ENCODE data around the gene RASSF3.
"Not testable (repeated sequence)": the region's sequence is repeated elsewhere in the genome, so short reads cannot be mapped to it uniquely, and the experiment has no call there.

Gene RASSF3

DNA sequence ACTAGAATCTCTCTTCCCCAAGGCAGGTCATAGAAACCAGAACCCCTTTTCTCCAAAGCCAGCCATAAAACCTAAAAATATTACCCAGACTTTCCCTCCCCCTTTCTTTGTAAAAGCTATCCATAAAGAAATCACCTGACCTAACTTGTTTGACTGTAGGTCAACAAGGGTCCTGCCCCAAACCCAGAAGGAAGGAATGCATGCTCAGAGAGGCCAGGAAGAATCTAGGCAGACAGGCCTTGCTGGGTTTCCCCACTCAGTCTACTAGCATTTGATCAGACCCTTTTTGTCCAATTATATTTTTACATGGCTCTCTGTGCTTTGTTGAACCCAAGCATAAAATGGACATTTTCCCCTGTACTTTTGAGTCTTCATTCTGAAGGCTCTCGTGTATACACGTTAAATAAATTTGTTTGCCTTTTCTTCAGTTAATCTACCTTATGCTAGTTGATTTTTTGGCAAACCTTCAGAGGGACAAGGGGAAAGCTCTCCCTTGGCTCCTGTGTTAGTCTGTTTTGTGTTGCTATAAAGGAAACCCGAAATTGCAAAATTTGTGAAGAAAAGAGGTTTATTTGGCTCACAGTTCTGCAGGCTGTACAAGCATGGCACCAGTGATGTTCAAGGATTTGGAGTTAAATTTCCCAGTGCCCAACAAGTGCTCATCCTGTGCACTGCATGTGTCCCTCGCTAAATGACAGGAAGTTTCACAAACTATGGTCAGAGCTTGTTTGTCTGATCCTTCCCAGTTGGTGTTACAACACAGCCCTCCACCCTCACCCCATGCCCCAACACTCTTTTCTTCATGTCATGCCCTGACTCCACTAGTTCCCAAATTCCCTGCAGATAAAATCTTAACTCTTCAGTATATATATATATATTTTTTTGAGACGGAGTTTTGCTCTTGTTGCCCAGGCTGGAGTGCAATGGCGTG is 14.2 kb upstream of the RASSF3 start:
- DNase-seq (ENCODE audit: low spot score), result no peak
- FAIRE-seq, result no peak

DNA sequence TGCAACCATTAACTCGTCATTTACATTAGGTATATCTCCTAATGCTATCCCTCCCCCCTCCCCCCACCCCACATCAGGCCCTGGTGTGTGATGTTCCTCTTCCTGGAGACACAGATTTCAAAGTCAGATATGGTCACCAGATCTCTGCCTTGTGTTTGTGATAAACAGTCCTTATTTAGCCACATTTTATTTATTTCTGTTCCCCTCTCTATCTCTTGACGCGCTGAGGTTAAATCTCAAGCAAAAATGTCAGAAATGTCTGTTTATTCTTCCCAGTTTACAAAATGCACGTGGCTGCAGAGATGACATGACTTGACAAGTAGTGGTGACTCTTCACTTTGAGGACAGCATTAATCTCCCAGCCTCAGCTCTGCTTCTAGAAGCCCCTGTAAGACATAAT is 11.5 kb upstream of the RASSF3 start:
- no peak for FAIRE-seq
- no peak for DNase-seq (ENCODE audit: low spot score)

DNA sequence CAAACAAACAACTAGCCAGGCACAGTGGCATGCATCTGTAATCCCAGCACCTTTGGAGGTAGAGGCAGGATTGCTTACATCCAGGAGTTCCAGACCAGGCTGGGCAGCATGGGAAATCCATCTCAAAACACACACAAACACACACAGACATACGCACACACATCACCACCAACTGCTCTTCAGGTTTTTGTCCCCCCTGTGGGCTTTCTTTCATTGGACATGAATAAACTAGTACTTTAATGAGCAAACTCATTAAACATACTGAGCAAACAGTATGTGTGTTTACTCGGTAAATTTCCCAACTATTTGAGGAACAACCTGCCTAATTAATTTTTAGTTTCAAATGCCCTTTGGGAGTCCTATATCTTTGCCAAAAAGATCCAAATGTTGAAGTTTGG is 10.1 kb upstream of the RASSF3 start:
- no peak for FAIRE-seq
- DNase-seq (ENCODE audit: low spot score), result no peak

DNA sequence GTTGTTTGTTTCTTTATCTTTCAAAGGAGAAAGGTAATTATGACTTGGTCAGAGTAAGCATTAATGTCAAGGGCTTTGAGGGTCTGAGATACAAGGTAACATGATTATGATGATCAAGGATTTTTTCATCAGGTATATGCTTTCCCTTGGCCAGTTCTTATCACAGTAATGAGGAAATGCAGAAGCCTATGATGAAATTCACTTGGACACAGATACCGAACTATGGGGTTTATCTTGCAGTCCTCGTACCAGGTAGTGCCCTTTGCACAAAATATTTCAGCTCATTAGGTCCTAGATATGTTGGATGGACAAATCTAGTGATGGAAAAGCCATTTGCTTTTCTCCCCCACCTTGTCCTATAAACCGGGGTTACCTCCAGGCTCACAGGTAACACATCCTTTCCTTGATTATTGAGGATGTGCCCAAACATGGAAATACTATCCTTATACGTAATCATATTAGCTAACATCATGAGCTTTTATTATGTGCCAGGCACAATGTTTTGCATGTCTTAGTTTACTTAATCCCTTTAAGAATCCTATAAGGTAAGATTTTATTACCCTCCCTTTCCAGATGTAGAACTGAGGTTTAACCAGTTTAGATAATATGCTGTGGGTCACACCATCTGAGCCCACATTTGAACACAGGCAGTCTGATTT is 7.0 kb upstream of the RASSF3 start:
- FAIRE-seq (no peak), DNase-seq (ENCODE audit: low spot score) (no peak)

DNA sequence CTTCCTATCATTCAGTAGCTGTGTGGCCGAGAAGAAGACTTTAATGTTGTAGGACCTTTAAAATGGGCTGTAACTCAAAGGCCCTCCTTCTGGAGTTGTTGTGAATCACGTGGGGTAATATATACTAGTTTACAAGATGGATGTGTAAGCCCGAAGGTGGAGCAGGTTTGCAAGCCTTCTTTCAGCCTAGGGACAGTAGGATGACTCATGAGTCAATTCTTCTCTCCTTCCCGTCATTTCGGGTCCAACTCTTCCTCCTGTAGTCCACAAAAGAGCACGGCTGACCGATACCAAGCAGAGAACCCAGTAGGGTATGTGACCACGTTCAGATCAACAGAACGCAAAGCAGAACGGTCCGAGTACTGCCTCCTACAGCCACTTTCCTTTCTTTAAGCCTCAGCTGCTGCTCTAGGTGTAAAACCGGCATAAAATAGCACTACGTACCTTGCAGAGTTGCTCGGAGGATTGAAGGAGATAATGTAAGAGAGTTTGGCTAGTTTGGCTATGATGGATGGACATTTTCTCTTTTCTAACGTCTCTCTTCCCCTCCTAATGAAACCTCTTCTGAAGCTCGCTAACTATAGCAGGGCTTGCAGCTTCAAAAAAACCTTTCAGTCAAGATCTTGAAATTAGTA is 1.3 kb upstream of the RASSF3 start:
- FAIRE-seq (no peak), DNase-seq (ENCODE audit: low spot score) (peak; percentile 64)

DNA sequence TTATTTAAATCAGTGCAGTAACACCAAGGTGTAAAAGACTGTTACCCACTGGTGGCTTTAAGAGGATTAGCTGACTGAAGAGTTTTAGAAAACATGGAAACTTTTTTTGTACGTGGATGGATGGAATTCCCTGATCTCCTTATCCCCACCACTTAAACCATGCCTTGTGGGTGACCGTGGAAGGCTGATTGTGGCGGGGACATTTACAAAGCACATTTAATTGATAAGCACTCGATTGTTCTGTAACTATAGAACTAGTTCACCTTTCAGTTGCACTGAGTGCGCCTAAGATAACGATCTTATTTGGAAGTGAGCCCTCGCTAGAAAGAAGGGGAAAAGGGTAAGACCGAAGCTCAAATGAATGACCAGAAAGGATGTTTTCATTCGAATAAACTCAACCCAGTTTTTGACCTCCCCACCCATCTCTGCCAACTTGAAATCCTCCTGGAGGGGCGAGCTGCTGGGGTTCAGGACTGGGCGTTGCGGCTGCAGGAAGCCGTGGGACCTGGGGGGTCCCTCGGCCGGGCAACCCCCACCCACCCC is 688 bp upstream of the RASSF3 start:
- FAIRE-seq, result no peak
- DNase-seq (ENCODE audit: low spot score), result no peak

DNA sequence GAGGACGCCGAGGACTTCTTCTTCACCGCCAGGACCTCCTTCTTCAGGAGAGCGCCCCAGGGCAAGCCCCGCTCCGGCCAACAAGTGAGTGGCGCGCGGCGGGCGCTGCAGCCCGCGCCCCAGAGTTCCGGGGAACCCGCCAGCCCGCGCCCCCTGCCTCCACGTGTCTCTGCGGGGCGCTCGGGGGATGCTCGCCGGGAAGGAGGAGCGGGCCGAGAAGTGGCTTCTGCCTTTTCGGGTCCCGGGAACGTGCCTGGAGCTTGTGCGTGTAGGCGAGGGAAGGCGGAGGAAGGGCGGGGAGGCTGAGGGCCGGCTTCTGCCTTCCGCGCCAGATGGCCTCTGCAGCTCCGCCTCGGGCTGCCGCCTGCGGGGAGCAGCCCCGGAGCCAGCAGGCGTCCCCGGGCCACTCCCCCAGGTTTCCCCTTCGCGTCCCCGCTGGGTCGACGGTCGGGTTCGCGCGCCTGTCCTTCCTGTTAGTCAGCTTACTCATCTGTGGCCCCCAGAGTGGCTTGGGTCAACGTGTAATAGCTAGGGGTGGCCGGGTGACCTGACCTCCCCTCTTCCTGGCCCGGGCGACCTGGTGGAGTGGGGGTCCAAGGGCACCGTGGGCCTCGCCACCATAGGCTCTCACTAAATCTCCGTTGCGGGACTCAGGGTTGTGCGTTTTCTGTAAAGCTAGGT is 505 bp downstream of the RASSF3 start:
- DNase-seq (ENCODE audit: low spot score) (peak; percentile 70), FAIRE-seq (no peak)

DNA sequence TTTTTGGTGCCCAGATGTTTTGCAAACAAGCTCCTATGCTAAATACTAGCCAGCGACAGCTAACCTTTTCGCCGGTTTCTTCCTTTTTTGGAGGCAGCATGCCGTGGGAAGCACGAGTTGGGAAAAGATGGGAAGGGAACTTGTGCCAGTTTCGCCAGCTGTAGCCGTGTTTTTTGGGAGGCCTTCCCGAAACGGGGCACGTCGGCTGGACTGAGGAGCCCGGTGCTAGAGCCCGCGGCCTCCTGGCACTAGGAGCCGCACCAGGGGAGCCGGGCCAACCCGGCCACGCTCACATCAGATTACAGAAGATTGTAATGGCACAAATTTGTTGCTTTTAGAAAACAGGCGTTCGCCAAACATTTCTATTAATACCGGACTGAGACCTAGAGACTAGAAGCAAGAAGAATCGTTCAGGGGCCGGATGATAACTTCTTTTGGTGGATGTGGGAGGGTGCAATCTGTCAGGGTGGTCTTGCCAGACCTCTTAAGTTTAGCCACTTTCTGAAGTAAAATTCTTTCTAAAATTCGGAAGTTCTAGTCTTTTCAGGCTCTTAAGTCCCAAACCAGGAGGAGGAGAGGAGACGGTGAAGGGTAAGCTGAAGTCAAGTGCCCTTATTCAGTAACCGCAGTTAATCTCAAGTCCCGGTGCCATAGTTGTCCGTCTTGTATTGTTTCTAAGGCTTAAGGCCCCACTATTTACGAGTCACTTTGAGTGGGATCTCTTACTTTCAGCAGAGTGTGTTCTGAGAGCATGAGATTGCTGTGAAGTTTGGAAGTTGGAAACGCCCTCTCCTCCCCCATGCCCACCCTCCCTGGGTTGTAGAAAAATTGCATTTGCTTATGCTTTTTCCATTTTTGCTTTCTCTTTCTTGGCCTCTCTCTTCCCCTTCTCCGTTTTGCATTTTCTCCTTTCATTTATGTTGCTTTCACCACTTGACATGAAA is 1.3 kb downstream of the RASSF3 start:
- DNase-seq (ENCODE audit: low spot score), result peak; percentile 39
- FAIRE-seq, result no peak

DNA sequence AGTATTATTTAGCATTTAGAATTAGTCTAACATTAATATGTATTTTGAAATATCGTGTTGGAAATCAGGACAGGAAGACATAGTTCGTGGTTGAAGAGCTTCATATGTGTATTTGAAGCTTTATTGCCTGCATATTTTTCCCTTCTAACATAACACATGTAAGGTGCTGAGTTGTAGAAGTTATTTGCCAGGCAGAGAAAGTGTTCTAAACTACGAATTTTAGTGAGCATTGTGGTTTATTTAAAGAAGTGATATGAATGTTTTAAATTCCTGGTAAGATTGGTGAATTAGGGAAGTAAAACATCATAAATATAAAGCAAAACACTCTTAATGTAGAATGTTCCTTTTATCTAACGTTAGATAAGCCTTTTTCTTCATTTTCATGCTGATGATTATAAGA is 2.5 kb downstream of the RASSF3 start:
- no peak for DNase-seq (ENCODE audit: low spot score)
- no peak for FAIRE-seq

DNA sequence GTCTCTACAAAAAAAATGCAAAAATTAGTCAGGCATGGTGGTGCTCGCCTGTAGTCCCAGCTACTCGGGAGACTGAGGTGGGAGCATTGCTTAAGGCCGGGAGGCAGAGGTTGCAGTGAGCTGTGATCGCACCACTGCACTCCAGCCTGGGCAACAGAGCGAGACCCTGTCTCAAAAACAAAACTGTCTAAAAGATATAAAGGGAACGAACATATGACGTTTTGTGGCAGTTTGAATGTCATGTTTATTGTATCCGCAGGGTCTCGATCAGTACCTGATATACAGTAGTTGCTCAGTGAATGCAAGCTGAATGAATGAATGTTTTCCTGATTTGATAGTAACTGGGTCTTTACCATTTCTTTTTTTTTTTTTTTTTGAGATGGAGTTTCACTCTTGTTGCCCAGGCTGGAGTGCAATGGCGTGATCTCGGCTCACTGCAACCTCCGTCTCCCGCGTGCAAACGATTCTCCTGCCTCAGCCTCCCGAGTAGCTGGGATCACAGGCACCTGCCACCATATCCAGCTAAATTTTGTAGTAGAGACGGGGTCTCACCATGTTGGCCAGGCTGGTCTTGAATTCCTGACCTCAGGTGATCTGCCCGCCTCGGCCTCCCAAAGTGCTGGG is 3.6 kb downstream of the RASSF3 start:
- DNase-seq (ENCODE audit: low spot score); FAIRE-seq: not testable (repeated sequence)

DNA sequence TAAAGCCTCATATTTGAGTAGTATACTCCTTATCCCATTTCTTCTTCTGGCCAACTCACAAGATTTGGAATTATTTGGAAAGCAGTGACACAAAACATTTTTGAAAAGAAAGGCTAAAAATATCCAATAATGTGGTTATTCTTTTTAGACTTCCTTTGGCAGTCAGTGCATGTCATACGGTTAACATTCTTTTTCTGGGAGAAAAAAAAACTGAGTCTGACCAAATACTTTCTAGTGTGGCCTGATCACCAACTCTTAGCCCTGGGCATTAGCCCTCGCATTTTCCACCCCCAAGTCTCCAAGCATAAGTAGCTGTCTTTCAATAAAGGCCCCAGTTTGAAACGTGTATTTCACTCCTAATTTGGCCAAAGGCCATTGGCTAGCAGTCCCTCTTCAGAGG is 5.9 kb downstream of the RASSF3 start:
- DNase-seq (ENCODE audit: low spot score), result no peak

DNA sequence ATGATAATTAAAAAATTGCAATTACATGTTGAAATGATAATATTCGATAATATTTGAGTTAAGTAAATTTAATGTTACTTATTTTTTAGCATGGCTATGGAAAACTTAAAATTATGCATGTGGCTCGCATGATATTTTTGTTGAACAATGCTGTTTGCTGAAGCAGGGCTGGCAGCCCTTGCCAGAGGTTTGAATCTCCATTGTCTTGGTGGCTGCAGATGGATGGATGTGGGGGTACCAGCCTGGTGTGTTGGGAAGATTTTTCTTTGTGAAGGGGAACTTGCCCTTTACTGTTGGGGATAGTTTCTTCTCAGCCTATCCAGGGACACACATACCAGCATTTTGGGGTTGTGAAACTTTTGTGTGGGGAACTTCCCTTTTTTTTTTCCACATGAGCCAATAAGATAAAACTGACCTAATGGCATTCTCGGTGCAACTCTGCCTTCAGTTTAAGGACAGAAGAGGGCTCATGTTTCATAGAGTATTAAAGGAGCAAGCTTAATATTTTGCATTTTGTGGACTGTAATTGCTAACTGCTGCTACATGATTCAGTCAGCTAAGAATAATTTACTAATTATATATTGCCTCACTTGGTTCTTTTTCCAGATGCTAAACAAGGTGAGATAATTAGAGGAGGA is 8.8 kb downstream of the RASSF3 start:
- FAIRE-seq (no peak), DNase-seq (ENCODE audit: low spot score) (no peak)

More for the DNA sequence above, 5.9 kb downstream of the RASSF3 start:
- no peak for FAIRE-seq

DNA sequence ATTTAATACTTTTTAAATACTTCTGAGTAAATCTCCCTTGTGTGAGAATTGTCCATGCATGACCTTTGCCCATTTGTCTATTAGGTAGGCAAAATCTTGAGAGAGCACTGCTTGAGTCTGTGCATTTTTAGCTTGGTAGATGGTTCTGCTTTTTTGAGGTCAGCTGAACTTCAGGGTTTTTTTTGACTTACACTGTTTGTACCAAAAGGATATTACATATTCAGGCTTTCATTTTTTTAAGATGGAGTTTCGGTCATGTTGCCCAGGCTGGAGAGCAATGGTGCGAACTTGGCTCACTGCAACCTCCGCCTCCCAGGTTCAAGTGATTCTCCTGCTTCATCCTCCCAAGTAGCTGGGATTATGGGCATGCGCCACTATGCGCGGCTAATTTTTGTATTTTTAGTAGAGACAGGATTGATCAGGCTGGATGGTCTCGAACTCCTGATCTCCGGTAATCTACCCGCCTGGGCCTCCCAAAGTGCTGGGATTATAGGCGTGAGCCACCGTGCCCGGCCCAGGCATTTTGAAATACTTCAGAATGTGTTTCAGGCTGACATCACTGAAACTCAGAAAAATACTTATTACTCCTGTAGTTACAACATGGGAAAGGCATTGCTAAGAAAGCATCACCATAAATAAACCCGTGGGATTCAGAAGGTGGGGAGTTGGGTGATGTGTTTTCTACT is 11.1 kb downstream of the RASSF3 start:
- DNase-seq (ENCODE audit: low spot score), result no peak

DNA sequence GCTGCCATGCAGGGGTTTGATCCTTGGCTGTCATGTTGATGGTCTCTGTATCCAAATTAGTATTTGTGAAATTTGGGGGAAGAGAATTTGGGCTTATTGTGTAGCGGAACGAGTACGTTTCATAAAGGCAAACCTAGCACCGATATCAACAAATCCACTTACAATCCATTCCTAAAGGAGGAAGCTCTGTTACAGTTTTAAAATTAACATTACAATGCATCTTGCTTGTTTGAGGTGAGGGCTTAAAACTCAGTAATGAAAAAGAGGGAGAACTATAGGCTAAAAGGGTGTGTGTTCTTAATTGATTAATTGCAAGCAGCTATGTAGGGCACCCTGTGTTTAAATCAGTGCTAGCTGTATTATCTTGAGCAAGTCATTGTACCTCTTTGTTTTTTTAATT is 13.7 kb downstream of the RASSF3 start:
- DNase-seq (ENCODE audit: low spot score) (no peak), FAIRE-seq (no peak)

More for the DNA sequence above, 11.1 kb downstream of the RASSF3 start:
- FAIRE-seq, result no peak

DNA sequence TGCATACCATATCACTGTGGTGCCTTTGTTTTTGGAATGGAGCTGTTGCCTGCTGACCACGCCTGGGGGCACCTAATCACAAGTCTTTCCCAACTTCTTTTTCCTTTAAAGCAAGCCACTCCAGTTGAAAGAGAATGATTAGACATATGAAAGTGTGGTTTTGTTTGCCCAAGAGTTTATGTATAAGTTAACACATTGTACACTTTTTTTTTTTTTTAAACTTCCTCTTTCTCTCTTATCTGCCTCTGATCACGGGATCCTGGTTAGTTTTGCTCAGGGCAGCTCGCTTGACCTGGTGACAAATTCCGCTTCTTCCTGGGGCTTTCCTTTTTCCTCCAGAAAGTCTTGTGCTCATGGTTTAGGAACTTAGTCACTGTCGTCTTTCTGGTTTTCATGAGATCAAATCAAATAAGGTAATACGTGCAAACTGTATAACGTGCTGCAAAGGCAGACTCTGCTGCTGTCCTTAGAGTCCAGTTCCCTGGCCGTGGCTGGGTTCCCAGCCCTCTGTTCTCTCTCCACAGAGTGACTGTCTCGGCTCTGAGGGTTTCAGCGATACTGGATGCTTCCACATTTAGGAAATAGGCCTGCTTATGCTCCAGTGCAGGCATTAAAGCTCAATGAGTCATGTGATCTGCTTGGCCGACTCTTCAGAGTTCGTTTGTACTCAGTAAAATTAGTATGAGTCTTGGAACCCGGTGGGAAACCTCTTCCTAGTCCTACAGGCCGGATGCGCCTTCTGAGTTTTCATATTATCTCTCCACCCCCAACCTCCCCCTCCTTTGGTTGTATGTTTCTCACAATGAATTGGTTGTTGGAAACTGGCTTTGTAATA is 15.2 kb downstream of the RASSF3 start:
- FAIRE-seq (no peak), DNase-seq (ENCODE audit: low spot score) (no peak)

DNA sequence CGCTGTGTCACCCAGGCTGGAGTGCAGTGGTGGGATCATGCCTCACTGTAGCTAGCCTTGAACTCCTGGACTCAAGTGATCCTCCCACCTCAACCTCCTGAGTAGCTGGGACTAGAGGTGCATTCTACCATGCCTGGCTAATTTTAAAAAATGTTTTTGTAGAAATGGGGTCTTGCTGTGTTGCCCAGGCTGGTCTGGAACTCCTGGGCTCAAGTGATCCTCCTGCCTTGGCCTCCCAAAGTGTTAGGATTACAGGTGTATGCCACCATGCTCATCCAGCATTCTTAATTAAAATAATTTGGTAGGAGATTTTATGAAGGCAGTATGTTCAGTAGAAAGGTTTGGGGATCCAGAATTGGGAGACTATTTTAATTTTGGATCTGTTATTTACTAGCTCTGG is 16.3 kb downstream of the RASSF3 start:
- DNase-seq (ENCODE audit: low spot score); FAIRE-seq: not testable (repeated sequence)

DNA sequence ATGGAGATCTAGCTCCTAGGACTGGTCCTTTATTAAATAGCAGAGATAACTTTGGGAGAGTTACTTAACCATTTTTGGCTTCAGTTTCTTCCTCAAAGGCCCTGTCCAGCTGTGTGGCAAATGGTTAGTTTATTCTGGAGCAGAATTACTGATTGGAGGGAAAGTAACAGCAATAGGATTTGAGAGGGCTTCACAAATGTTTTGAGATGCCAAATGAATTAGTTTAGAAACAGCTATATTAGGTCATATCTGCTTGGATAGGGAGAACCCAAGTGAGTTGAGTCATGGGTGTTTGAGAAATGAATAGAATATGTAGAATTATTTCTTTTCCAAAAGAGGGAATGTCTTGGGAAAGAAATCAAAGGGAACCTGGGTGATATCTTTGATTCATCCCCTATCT is 17.5 kb downstream of the RASSF3 start:
- FAIRE-seq, result no peak
- no peak for DNase-seq (ENCODE audit: low spot score)

DNA sequence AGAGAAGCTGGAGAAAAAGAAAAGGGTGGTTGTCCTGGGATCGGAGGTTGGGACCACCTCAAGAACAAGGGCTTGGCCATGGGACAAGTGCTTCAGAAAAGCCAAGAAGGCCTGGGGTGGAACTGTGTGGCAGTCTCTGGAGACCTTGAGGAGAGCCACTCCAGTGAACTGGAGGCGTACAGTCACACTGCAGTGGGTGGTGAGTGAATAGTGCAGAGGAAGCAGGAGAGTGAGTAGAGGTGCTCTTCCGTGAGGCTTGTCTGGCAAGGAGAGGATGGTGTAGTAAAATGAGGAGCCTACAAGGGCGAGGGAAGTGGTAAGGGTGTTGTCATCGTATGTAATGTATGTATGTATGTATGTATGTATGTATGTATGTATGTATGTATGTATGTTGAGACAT is 20.9 kb downstream of the RASSF3 start:
- no peak for FAIRE-seq
- no peak for DNase-seq (ENCODE audit: low spot score)
